Measurements from ENCODE around the gene KRTAP12-4.
A peak's percentile ranks its signal among the peaks of the same experiment; 100 is the strongest.
"Not testable (repeated sequence)": the region's sequence is repeated elsewhere in the genome, so short reads cannot be mapped to it uniquely, and the experiment has no call there.

KRTAP12-4 gene

DNA sequence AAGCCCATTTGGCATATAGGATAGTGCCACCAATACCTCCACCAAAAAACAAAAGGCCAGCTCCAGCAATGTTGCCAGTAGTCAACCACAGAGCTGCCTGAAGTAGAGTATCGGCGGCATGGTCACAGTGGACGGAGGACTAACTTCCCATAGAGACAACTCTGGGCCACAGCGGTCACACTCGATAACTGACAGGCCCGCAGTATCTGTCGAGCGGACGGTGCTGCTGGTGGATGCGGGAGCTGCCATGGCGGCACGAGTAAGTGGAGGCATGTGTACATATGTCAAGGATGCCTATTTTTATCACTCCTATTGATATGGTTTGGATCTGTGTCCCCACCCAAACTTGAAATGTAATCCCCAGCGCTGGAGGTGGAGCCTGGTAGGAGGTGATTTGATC lies 23.4 kb upstream of the KRTAP12-4 start:
- H3K36me3 Mint-ChIP-seq (ENCODE audit: low read depth): peaks cover 3% of the 10 kb centered on the region
- H3K4me3 Mint-ChIP-seq: no peak overlapping the region
- H3K27ac Mint-ChIP-seq: no peak overlapping the region
- H3K9me3 Mint-ChIP-seq: peaks cover 29% of the 10 kb centered on the region
- peaks cover 49% of the 10 kb centered on the region for H3K27me3 Mint-ChIP-seq (ENCODE audit: low read depth)
- H3K4me1 Mint-ChIP-seq (ENCODE audit: low read depth): no peaks in the 10 kb centered on the region

- H3K27me3 Mint-ChIP-seq (ENCODE audit: low read depth): peaks cover 39% of the 10 kb centered on the region
- no peak overlapping the region for H3K4me3 Mint-ChIP-seq
- H3K9me3 Mint-ChIP-seq: peaks cover 67% of the 10 kb centered on the region
- H3K4me1 Mint-ChIP-seq (ENCODE audit: low read depth): no peaks in the 10 kb centered on the region
- H3K27ac Mint-ChIP-seq: no peak overlapping the region
- peaks cover 9% of the 10 kb centered on the region for H3K36me3 Mint-ChIP-seq (ENCODE audit: low read depth)
Observed at GRCh38 chr21:44671911-44672310, 17.5 kb upstream of the KRTAP12-4 start.

DNA sequence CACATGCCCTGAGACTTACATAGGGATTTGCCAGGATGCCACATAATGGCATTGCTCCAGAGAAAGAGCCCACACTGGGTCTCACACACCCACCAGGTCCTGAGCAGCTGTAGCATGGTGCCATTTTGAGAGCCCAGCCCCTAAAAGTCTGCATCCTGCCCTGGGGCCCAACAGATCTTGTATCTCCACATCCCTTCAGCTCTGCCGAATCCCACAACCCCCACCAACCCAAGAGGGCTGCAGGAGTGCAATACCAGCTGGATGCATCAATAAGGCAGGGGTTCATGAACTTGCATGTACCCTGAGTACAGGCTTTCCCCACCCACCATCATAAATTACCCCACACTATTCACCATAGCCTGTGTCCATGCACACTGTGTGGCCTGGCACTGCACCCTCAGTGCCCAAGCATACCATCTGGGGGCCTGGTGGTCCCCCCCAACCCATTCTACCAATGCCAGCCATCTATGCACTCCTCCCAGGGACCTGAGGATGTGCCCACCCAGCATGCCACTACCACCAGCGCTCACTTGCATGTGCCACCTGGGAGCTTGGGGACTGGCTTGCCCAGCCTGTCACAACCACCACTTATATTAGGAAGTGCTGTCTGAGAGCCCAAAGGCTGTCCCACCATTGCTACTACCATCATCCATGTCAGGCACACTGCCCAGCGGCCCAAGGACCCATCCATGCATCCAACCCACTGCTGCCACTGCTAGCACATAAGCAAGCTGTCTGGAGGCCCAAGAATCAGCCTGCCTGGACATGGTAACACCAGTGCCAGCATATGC lies 16.4 kb upstream of the KRTAP12-4 start:
- Mint-ChIP-seq H3K9me3 (peaks cover 64% of the 10 kb centered on the region), H3K36me3 (ENCODE audit: low read depth) (peaks cover 9% of the 10 kb centered on the region), H3K4me3 (no peak overlapping the region), H3K27me3 (ENCODE audit: low read depth) (peaks cover 34% of the 10 kb centered on the region), H3K27ac (no peak overlapping the region), H3K4me1 (ENCODE audit: low read depth) (no peaks in the 10 kb centered on the region)

- no peak overlapping the region for H3K4me3 Mint-ChIP-seq
- H3K4me1 Mint-ChIP-seq (ENCODE audit: low read depth): no peaks in the 10 kb centered on the region
Observed at GRCh38 chr21:44667612-44668011, 13.2 kb upstream of the KRTAP12-4 start.

GRCh38 chr21:44666401-44667320 lies 12.2 kb upstream of the KRTAP12-4 start, which contains the start of gene KRTAP12-2:
Gene KRTAP12-2 (minus strand): TSS chr21:44666927. CDS start chr21:44666886, 41 bp downstream.
- H3K4me3 Mint-ChIP-seq: no peak within 1 kb of the TSS
- no peaks in the 10 kb centered on the region for H3K4me1 Mint-ChIP-seq (ENCODE audit: low read depth)
- peaks cover 36% of the 10 kb centered on the region for H3K27me3 Mint-ChIP-seq (ENCODE audit: low read depth)
- H3K36me3 Mint-ChIP-seq (ENCODE audit: low read depth): peaks cover 6% of the 10 kb centered on the region
- peaks cover 53% of the 10 kb centered on the region for H3K9me3 Mint-ChIP-seq
- H3K27ac Mint-ChIP-seq: no peak within 1 kb of the TSS

More at GRCh38 chr21:44667612-44668011, 13.2 kb upstream of the KRTAP12-4 start:
- H3K27me3 Mint-ChIP-seq (ENCODE audit: low read depth): peaks cover 28% of the 10 kb centered on the region
- no peak overlapping the region for H3K27ac Mint-ChIP-seq
- H3K36me3 Mint-ChIP-seq (ENCODE audit: low read depth): peaks cover 6% of the 10 kb centered on the region
- peaks cover 53% of the 10 kb centered on the region for H3K9me3 Mint-ChIP-seq

DNA sequence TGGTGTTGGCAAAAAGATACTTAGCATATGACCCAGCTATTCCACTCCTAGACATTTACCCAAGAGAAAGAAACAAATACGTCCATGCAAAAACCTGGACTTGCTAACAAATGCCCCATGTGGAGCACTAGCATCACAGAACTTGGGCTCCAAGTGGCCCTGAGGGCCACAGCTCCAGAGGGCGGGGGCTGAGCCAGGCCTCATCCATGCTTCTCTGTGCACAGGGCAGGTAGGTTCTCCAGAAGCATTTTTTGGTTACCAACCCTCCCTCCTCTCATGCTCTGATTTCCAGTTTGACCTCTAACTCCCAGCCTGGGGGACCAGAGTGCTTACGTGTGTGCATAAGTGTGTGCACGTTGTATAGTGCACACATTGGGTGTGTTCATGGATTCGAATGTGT lies 10.2 kb upstream of the KRTAP12-4 start:
- H3K27ac Mint-ChIP-seq: no peak overlapping the region
- H3K4me3 Mint-ChIP-seq: no peak overlapping the region
- peaks cover 50% of the 10 kb centered on the region for H3K9me3 Mint-ChIP-seq
- H3K4me1 Mint-ChIP-seq (ENCODE audit: low read depth): peaks cover 7% of the 10 kb centered on the region
- H3K27me3 Mint-ChIP-seq (ENCODE audit: low read depth): peaks cover 47% of the 10 kb centered on the region
- H3K36me3 Mint-ChIP-seq (ENCODE audit: low read depth): peaks cover 13% of the 10 kb centered on the region

DNA sequence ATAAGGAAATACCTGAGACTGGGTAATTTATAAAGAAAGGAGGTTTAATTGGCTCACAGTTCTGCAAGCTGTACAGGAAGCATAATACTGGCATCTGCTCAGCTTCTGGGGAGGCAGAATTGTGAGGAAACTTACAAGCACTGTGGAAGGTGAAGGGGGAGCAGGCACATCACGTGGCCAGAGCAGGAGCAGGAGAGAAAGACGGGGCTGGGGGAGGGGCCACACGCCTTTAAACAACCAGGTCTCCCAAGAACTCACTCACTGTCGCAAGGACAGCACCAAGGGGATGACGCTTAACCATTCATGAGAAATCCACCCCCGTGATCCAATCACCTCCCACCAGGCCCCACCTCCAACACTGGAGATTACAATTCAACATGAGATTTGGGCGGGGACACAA lies 7.1 kb upstream of the KRTAP12-4 start:
- peaks cover 65% of the 10 kb centered on the region for H3K9me3 Mint-ChIP-seq
- peaks cover 39% of the 10 kb centered on the region for H3K4me1 Mint-ChIP-seq (ENCODE audit: low read depth)
- not testable (repeated sequence) for H3K4me3 Mint-ChIP-seq, H3K27ac Mint-ChIP-seq
- peaks cover 28% of the 10 kb centered on the region for H3K27me3 Mint-ChIP-seq (ENCODE audit: low read depth)
- peaks cover 38% of the 10 kb centered on the region for H3K36me3 Mint-ChIP-seq (ENCODE audit: low read depth)

DNA sequence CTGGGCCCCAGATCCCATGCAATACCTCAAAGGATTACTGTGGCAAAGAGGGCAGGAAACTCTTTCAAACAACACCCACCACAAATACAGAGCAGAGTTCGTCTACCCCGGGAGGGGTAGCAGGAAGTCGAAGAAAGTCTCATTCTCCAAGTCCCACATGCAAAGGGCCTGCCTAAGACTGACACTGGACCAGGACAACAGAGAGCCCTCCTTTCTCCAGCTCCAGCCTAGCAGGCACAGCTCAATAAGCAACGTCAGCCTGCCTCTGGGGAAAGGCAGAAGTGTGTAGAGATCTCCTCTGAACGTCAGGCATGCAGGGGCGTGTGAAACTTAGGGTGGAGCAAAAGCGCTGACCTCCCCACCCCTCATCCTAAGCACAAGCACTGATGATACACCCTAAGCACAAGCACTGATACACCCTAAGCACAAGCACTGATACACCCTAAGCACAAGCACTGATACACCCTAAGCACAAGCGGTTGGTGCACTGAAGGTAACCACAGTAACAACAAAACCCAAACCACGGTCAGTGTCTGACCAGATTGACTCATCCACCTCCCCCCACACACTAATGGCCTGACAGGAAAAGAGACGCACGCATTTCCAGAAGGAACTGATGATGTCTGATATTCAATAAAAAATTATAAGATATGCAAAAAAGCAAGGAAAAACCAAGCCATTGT lies 4.6 kb upstream of the KRTAP12-4 start:
- Mint-ChIP-seq H3K4me3 (peak overlapping the region; percentile 71), H3K27me3 (ENCODE audit: low read depth) (peaks cover 25% of the 10 kb centered on the region), H3K36me3 (ENCODE audit: low read depth) (peaks cover 58% of the 10 kb centered on the region), H3K27ac (peak overlapping the region; percentile 99), H3K4me1 (ENCODE audit: low read depth) (peaks cover 53% of the 10 kb centered on the region), H3K9me3 (peaks cover 76% of the 10 kb centered on the region)

DNA sequence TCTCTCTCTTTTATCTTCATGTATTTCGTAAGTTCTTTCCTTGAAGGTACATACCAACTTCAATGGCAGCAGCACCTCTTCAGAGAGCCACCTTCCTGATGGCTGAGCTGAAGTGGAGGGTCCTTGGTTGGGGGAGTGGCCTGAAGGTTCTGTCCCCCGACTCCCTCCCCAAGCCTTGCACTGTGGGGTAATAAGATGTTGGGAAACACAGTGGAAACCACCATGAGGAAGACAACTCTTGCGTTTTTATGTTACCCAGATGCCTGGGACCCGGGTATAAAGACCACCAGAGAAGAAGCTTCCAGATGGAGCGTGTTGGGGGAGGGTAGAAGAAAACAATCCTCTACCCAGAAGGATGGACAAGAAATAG lies 4.1 kb upstream of the KRTAP12-4 start:
- peaks cover 58% of the 10 kb centered on the region for H3K4me1 Mint-ChIP-seq (ENCODE audit: low read depth)
- peaks cover 25% of the 10 kb centered on the region for H3K27me3 Mint-ChIP-seq (ENCODE audit: low read depth)
- peak overlapping the region; percentile 71 for H3K4me3 Mint-ChIP-seq
- H3K9me3 Mint-ChIP-seq: peaks cover 76% of the 10 kb centered on the region
- peak overlapping the region; percentile 99 for H3K27ac Mint-ChIP-seq
- peaks cover 63% of the 10 kb centered on the region for H3K36me3 Mint-ChIP-seq (ENCODE audit: low read depth)

- Mint-ChIP-seq H3K9me3 (peaks cover 77% of the 10 kb centered on the region), H3K4me3 (peak within 1 kb of the TSS; percentile 71), H3K27me3 (ENCODE audit: low read depth) (peaks cover 22% of the 10 kb centered on the region), H3K4me1 (ENCODE audit: low read depth) (peaks cover 59% of the 10 kb centered on the region), H3K36me3 (ENCODE audit: low read depth) (peaks cover 65% of the 10 kb centered on the region), H3K27ac (peak within 1 kb of the TSS; percentile 99)
Observed at GRCh38 chr21:44657635-44658540, 3.4 kb upstream of the KRTAP12-4 start, which contains the start of gene KRTAP12-3. Gene KRTAP12-3 (plus strand): TSS chr21:44657932. CDS start chr21:44657980, 48 bp downstream.

GRCh38 chr21:44656868-44657267 lies 2.4 kb upstream of the KRTAP12-4 start:
- peaks cover 59% of the 10 kb centered on the region for H3K4me1 Mint-ChIP-seq (ENCODE audit: low read depth)
- H3K4me3 Mint-ChIP-seq: peak overlapping the region; percentile 71
- peak overlapping the region; percentile 99 for H3K27ac Mint-ChIP-seq
- H3K9me3 Mint-ChIP-seq: peaks cover 70% of the 10 kb centered on the region
- H3K27me3 Mint-ChIP-seq (ENCODE audit: low read depth): peaks cover 14% of the 10 kb centered on the region
- peaks cover 63% of the 10 kb centered on the region for H3K36me3 Mint-ChIP-seq (ENCODE audit: low read depth)

- Mint-ChIP-seq H3K4me1 (ENCODE audit: low read depth) (peaks cover 46% of the 10 kb centered on the region), H3K9me3 (peaks cover 50% of the 10 kb centered on the region), H3K27me3 (ENCODE audit: low read depth) (no peaks in the 10 kb centered on the region), H3K36me3 (ENCODE audit: low read depth) (peaks cover 48% of the 10 kb centered on the region), H3K27ac (peak overlapping the region; percentile 64), H3K4me3 (no peak overlapping the region)
Observed at GRCh38 chr21:44653656-44654575, 543 bp downstream of the KRTAP12-4 start.
